SW480 (cell line): Measurements from ENCODE around the gene C9orf78.

Experiments used
- DNase-seq: peaks from one replicate; pipeline ENCODE4 v3.0.0-alpha.2; 2016; ENCODE audit warnings: low spot score

Gene C9orf78

GRCh38 chr9:129868023-129868871, 33.2 kb upstream of the C9orf78 start:
- no peak for DNase-seq

GRCh38 chr9:129867136-129868022, 32.3 kb upstream of the C9orf78 start:
- no peak for DNase-seq

GRCh38 chr9:129866394-129867135, 31.5 kb upstream of the C9orf78 start:
- no peak for DNase-seq

GRCh38 chr9:129865668-129866320, 30.7 kb upstream of the C9orf78 start:
- DNase-seq = no peak

GRCh38 chr9:129864991-129865647, 30.0 kb upstream of the C9orf78 start:
- DNase-seq = no peak

- no peak for DNase-seq
These were observed 28.1 kb upstream of the C9orf78 start for GRCh38 chr9:129863059-129863690.

GRCh38 chr9:129861447-129861827, 26.4 kb upstream of the C9orf78 start:
- no peak for DNase-seq

- DNase-seq = no peak
These were observed 25.8 kb upstream of the C9orf78 start for GRCh38 chr9:129860653-129861446.

- no peak for DNase-seq
These were observed 23.3 kb upstream of the C9orf78 start for GRCh38 chr9:129858167-129858962.

- DNase-seq = no peak
These were observed 22.1 kb upstream of the C9orf78 start for GRCh38 chr9:129857207-129857606.

- no peak for DNase-seq
These were observed 19.6 kb upstream of the C9orf78 start for GRCh38 chr9:129854588-129855110.

- DNase-seq = no peak
These were observed 18.5 kb upstream of the C9orf78 start for GRCh38 chr9:129853614-129854013.

- no peak for DNase-seq
These were observed 17.5 kb upstream of the C9orf78 start for GRCh38 chr9:129852579-129852978.

GRCh38 chr9:129851821-129852220, 16.7 kb upstream of the C9orf78 start:
- DNase-seq = no peak

- no peak for DNase-seq
These were observed 15.9 kb upstream of the C9orf78 start for GRCh38 chr9:129850821-129851550.

- no peak for DNase-seq
These were observed 14.8 kb upstream of the C9orf78 start for GRCh38 chr9:129849901-129850300.

- no peak for DNase-seq
These were observed 13.8 kb upstream of the C9orf78 start for GRCh38 chr9:129848712-129849441.
